HEK293T (cell line): ENCODE measurements around the gene POLDIP3.

Experiments used
- CTCF ChIA-PET: fragments of 350-600 bp; formaldehyde crosslinking; extraction: SDS; loops from one replicate; lab custom pipeline; 2021; ENCODE audit warnings: antibody characterized with exemption, inconsistent platforms; lab: Yijun Ruan, JAX
- POLR2A ChIA-PET: fragments of 350-600 bp; formaldehyde crosslinking; extraction: SDS; loops from one replicate; lab custom pipeline; 2020; ENCODE audit warnings: antibody characterized with exemption, inconsistent platforms; lab: Yijun Ruan, JAX
- DNase-seq: peaks from one replicate; pipeline ENCODE4 v3.0.0; 2012; ENCODE audit warnings: mixed read lengths; ENCODE audit errors: extremely low spot score
- ARNT ChIP-seq: fragments of 450-650 bp; IDR thresholded peaks from 2 replicates; pipeline ENCODE4 v1.6.1; 2017; ENCODE audit warnings: mild to moderate bottlenecking
- BHLHE40 ChIP-seq: fragments of 450-650 bp; IDR thresholded peaks from 2 replicates; pipeline ENCODE4 v1.6.1; 2016; ENCODE audit warnings: mild to moderate bottlenecking, moderate library complexity, borderline replicate concordance
- CTBP1 ChIP-seq: fragments of 450-650 bp; IDR thresholded peaks from 2 replicates; pipeline ENCODE4 v1.6.1; 2016; ENCODE audit warnings: borderline replicate concordance
- ELF4 ChIP-seq: fragments of 450-650 bp; IDR thresholded peaks from 2 replicates; pipeline ENCODE4 v1.6.1; 2017; ENCODE audit warnings: antibody characterized with exemption
- FOXA1 ChIP-seq: fragments of 450-650 bp; IDR thresholded peaks from 2 replicates; pipeline ENCODE4 v1.6.1; 2016; ENCODE audit warnings: mild to moderate bottlenecking
- FOXK2 ChIP-seq: fragments of 450-650 bp; IDR thresholded peaks from 2 replicates; pipeline ENCODE4 v1.6.1; 2016; ENCODE audit warnings: mild to moderate bottlenecking
- FOXM1 ChIP-seq: fragments of 450-650 bp; IDR thresholded peaks from 2 replicates; pipeline ENCODE4 v1.6.1; 2017; ENCODE audit warnings: mild to moderate bottlenecking, borderline replicate concordance
- HDGF ChIP-seq: fragments of 450-650 bp; IDR thresholded peaks from 2 replicates; pipeline ENCODE4 v1.6.1; 2017; ENCODE audit warnings: antibody characterized with exemption, borderline replicate concordance
- L3MBTL2 ChIP-seq: fragments of 450-650 bp; conservative IDR thresholded peaks from 2 replicates; pipeline ENCODE4 v1.6.1; 2016; ENCODE audit warnings: mild to moderate bottlenecking
- LEF1 ChIP-seq: fragments of 450-650 bp; IDR thresholded peaks from 2 replicates; pipeline ENCODE4 v1.6.1; 2017; ENCODE audit warnings: mild to moderate bottlenecking, borderline replicate concordance
- NFRKB ChIP-seq: fragments of 450-650 bp; IDR thresholded peaks from 2 replicates; pipeline ENCODE4 v1.6.1; 2016; ENCODE audit warnings: mild to moderate bottlenecking, moderate library complexity
- PKNOX1 ChIP-seq: fragments of 450-650 bp; IDR thresholded peaks from 2 replicates; pipeline ENCODE4 v1.6.1; 2016
- SP1 ChIP-seq: fragments of 450-650 bp; IDR thresholded peaks from 2 replicates; pipeline ENCODE4 v1.6.1; 2017
- SUZ12 ChIP-seq: fragments of 450-650 bp; IDR thresholded peaks from 2 replicates; pipeline ENCODE4 v1.6.1; 2016; ENCODE audit warnings: mild to moderate bottlenecking
- TARDBP ChIP-seq: fragments of 450-650 bp; IDR thresholded peaks from 2 replicates; pipeline ENCODE4 v1.6.1; 2016
- ZNF384 ChIP-seq: fragments of 450-650 bp; IDR thresholded peaks from 2 replicates; pipeline ENCODE4 v1.6.1; 2016

Gene POLDIP3

GRCh38 chr22:42635531-42635930 is 20.8 kb upstream of the POLDIP3 start:
- TF ChIP-seq NFRKB (no peak), SP1 (no peak), PKNOX1 (no peak), ARNT (no peak), SUZ12 (no peak), LEF1 (no peak), FOXA1 (no peak), L3MBTL2 (no peak), FOXK2 (no peak), ELF4 (no peak), HDGF (no peak), FOXM1 (no peak), CTBP1 (no peak), BHLHE40 (no peak), TARDBP (no peak)
- no peak for DNase-seq
- POLR2A ChIA-PET = interaction anchor here (3.1 to 4.8 kb wide), 2 partner anchors 13 to 20 kb away, joined by 13 to 22 read pairs; partner anchors contain the start of genes CYB5R3 and POLDIP3
- CTCF ChIA-PET = interaction anchor here (2.2 kb wide), 1 partner anchor 14 kb away, joined by 8 read pairs; no protein-coding TSS in a partner anchor

GRCh38 chr22:42633013-42633412 is 18.3 kb upstream of the POLDIP3 start:
- no peak for TF ChIP-seq CTBP1
- TF ChIP-seq SP1 = no peak
- no peak for TF ChIP-seq FOXA1
- no peak for TF ChIP-seq HDGF
- no peak for TF ChIP-seq TARDBP
- no peak for TF ChIP-seq NFRKB
- no peak for TF ChIP-seq LEF1
- TF ChIP-seq ELF4 = no peak
- no peak for TF ChIP-seq BHLHE40
- no peak for TF ChIP-seq FOXM1
- TF ChIP-seq FOXK2 = no peak
- TF ChIP-seq ARNT = no peak
- TF ChIP-seq L3MBTL2 = no peak
- POLR2A ChIA-PET = interaction anchor here (2.4 kb wide), 1 partner anchor 18 kb away, joined by 8 read pairs; the partner anchor contains the start of gene POLDIP3
- DNase-seq = no peak
- CTCF ChIA-PET = interaction anchor here (2.1 kb wide), 1 partner anchor 11 kb away, joined by 6 read pairs; no protein-coding TSS in a partner anchor

GRCh38 chr22:42632096-42632495 is 17.4 kb upstream of the POLDIP3 start:
- CTCF ChIA-PET = interaction anchor here (2.1 kb wide), 1 partner anchor 10 kb away, joined by 6 read pairs; no protein-coding TSS in a partner anchor
- TF ChIP-seq FOXA1 = no peak
- no peak for TF ChIP-seq ELF4
- TF ChIP-seq L3MBTL2 = no peak
- TF ChIP-seq BHLHE40 = no peak
- TF ChIP-seq LEF1 = no peak
- TF ChIP-seq NFRKB = no peak
- TF ChIP-seq SP1 = no peak
- no peak for TF ChIP-seq TARDBP
- TF ChIP-seq ZNF384 = no peak
- no peak for TF ChIP-seq PKNOX1
- no peak for TF ChIP-seq FOXM1
- TF ChIP-seq HDGF = no peak
- no peak for TF ChIP-seq FOXK2
- TF ChIP-seq SUZ12 = no peak
- TF ChIP-seq CTBP1 = no peak
- TF ChIP-seq ARNT = no peak
- DNase-seq = no peak
- POLR2A ChIA-PET = interaction anchor here (1.4 to 2.4 kb wide), 2 partner anchors 11 to 17 kb away, joined by 3 to 8 read pairs; partner anchors contain the start of gene POLDIP3

- CTCF ChIA-PET = no interaction called here
- TF ChIP-seq LEF1 = no peak
- TF ChIP-seq CTBP1 = no peak
- TF ChIP-seq ELF4 = no peak
- no peak for TF ChIP-seq L3MBTL2
- TF ChIP-seq FOXM1 = no peak
- TF ChIP-seq FOXA1 = no peak
- no peak for TF ChIP-seq ARNT
- no peak for TF ChIP-seq HDGF
- no peak for TF ChIP-seq TARDBP
- no peak for TF ChIP-seq FOXK2
- no peak for TF ChIP-seq SUZ12
- no peak for TF ChIP-seq ZNF384
- TF ChIP-seq PKNOX1 = no peak
- no peak for TF ChIP-seq BHLHE40
- POLR2A ChIA-PET = interaction anchor here (1.4 to 2.4 kb wide), 2 partner anchors 10 to 16 kb away, joined by 3 to 8 read pairs; partner anchors contain the start of gene POLDIP3
- no peak for DNase-seq
Measured at GRCh38 chr22:42630901-42631602, 16.4 kb upstream of the POLDIP3 start.

- CTCF ChIA-PET = no interaction called here
- POLR2A ChIA-PET = no interaction called here
- DNase-seq = no peak
- TF ChIP-seq TARDBP (no peak), LEF1 (no peak), FOXA1 (no peak), ZNF384 (no peak), ELF4 (no peak), FOXK2 (no peak), SUZ12 (no peak), PKNOX1 (no peak), BHLHE40 (no peak), NFRKB (no peak), HDGF (no peak), SP1 (no peak), CTBP1 (no peak), FOXM1 (no peak), ARNT (no peak), L3MBTL2 (no peak)
Measured at GRCh38 chr22:42630211-42630610, 15.5 kb upstream of the POLDIP3 start.
